ENCODE measurements around the gene MAD1L1.
"Not testable (repeated sequence)": the region's sequence is repeated elsewhere in the genome, so short reads cannot be mapped to it uniquely, and the experiment has no call there.

MAD1L1 gene

GRCh38 chr7:1931951-1932270 lies 300.8 kb downstream of the MAD1L1 start:
- no peak for DNase-seq

- DNase-seq, result no peak
Measured at GRCh38 chr7:1931256-1931950, 301.3 kb downstream of the MAD1L1 start.

GRCh38 chr7:1930381-1931065 lies 302.2 kb downstream of the MAD1L1 start:
- DNase-seq, result no peak

- not testable (repeated sequence) for DNase-seq
Measured at GRCh38 chr7:1929349-1929925, 303.3 kb downstream of the MAD1L1 start.

GRCh38 chr7:1928645-1929348 lies 303.9 kb downstream of the MAD1L1 start:
- no peak for DNase-seq

GRCh38 chr7:1927937-1928644 lies 304.7 kb downstream of the MAD1L1 start:
- DNase-seq, result no peak

- DNase-seq, result no peak
Measured at GRCh38 chr7:1926908-1927306, 305.8 kb downstream of the MAD1L1 start.

- no peak for DNase-seq
Measured at GRCh38 chr7:1925973-1926907, 306.5 kb downstream of the MAD1L1 start.

- DNase-seq, result no peak
Measured at GRCh38 chr7:1925349-1925748, 307.4 kb downstream of the MAD1L1 start.

GRCh38 chr7:1924258-1924817 lies 308.4 kb downstream of the MAD1L1 start:
- no peak for DNase-seq

- no peak for DNase-seq
Measured at GRCh38 chr7:1923409-1924257, 309.1 kb downstream of the MAD1L1 start.

GRCh38 chr7:1922870-1923236 lies 309.9 kb downstream of the MAD1L1 start:
- DNase-seq, result no peak

- DNase-seq, result no peak
Measured at GRCh38 chr7:1922071-1922869, 310.5 kb downstream of the MAD1L1 start.

GRCh38 chr7:1920881-1921280 lies 311.9 kb downstream of the MAD1L1 start:
- DNase-seq, result no peak

GRCh38 chr7:1920266-1920681 lies 312.5 kb downstream of the MAD1L1 start:
- no peak for DNase-seq

- DNase-seq, result no peak
Measured at GRCh38 chr7:1919539-1920265, 313.0 kb downstream of the MAD1L1 start.

- no peak for DNase-seq
Measured at GRCh38 chr7:1918881-1919525, 313.7 kb downstream of the MAD1L1 start.

- DNase-seq, result no peak
Measured at GRCh38 chr7:1918063-1918645, 314.6 kb downstream of the MAD1L1 start.
